Measurements from ENCODE around the gene HSDL2. TPM values are rescaled to one million over a fixed set of nuclear protein-coding genes. Genes with fewer than 3 reads are reported as not detected.

The HSDL2 gene
- polyA plus RNA-seq, 3 donors = 6.4 to 34.8 (median 26.9) TPM

DNA sequence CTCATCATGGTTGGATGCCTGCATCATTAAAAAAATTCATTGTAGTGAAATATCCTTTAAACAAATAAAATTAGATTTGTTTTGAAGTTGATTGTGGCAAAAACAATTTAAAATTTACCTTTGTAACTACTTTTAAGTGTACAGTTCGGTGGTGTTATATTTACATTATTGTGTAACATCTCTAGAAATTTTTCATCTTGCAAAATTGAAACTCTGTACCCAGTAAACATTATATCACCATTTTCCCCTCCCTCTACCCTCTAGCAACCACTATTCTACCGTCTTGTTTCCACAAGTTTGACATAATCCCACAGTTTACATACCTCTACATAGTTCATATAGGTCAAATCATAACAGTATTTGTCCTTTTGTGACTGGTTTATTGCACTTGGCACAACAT lies 104.7 kb downstream of the HSDL2 start:
- no peaks in the 10 kb centered on the region for H3K9me3 ChIP-seq (replicated peaks in 1 of 2; ENCODE audit: control insufficient read depth in 1 of 2, insufficient read depth in 1 of 2, low read length in 2 of 2)

DNA sequence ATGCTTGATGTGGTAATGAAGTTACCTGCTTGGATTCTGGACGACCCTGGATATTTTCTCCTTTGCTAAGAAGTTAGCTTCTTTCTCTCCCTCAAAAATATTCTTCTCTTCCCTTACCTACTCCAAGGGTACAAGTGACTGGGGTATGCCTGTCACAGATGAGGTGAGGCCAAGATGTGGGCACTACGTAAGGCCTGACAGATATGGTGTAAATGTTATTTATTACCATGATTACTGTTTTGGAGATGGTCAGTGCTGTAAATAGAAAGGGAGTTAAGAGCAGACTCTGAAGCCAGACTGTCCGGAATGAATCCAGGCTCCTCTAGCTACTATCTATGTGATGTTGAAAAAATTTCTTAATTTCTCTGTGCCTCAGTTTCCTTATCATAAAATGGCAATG lies 105.7 kb downstream of the HSDL2 start:
- H3K36me3 Mint-ChIP-seq = peaks cover 4% of the 10 kb centered on the region in 2 donors
- no peaks in the 10 kb centered on the region for H3K9me3 ChIP-seq (replicated peaks in 1 of 2; ENCODE audit: control insufficient read depth in 1 of 2, insufficient read depth in 1 of 2, low read length in 2 of 2)
- H3K4me3 ChIP-seq (replicated peaks in 1 of 3; ENCODE audit: low read depth in 2 of 3, low read length in 3 of 3) = no peak overlapping the region
- peaks cover 33% of the 10 kb centered on the region for H3K79me2 ChIP-seq (ENCODE audit: insufficient read depth, low read length)
- no peak overlapping the region for H3K27ac ChIP-seq (ENCODE audit: low read depth in 1 of 2, low read length in 2 of 2)
- H3K4me1 Mint-ChIP-seq = peaks cover 29% of the 10 kb centered on the region
- H3K4me2 ChIP-seq (replicated peaks; ENCODE audit: extremely low read depth, low read length, poor library complexity, severe bottlenecking) = no peak overlapping the region
- peaks cover 11 to 17% of the 10 kb centered on the region in 2 donors for H3K4me1 ChIP-seq (ENCODE audit: control insufficient read depth in 1 of 2, insufficient read depth in 2 of 2, low read length in 2 of 2)
- TF ChIP-seq, protein P1, sequence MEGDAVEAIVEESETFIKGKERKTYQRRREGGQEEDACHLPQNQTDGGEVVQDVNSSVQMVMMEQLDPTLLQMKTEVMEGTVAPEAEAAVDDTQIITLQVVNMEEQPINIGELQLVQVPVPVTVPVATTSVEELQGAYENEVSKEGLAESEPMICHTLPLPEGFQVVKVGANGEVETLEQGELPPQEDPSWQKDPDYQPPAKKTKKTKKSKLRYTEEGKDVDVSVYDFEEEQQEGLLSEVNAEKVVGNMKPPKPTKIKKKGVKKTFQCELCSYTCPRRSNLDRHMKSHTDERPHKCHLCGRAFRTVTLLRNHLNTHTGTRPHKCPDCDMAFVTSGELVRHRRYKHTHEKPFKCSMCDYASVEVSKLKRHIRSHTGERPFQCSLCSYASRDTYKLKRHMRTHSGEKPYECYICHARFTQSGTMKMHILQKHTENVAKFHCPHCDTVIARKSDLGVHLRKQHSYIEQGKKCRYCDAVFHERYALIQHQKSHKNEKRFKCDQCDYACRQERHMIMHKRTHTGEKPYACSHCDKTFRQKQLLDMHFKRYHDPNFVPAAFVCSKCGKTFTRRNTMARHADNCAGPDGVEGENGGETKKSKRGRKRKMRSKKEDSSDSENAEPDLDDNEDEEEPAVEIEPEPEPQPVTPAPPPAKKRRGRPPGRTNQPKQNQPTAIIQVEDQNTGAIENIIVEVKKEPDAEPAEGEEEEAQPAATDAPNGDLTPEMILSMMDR (IDR thresholded peaks at IDR 0.05) = no peak
- H3K27me3 ChIP-seq (ENCODE audit: control insufficient read depth in 2 of 2, insufficient read depth in 2 of 2, low read length in 2 of 2) = no peaks in the 10 kb centered on the region
- no peak overlapping the region for H3K27ac Mint-ChIP-seq
- no peak overlapping the region for H2AFZ ChIP-seq (ENCODE audit: insufficient read depth, low read depth, low read length, poor library complexity, severe bottlenecking)
- 100% methylated on average over 1 of the region's 3 CpGs for WGBS (ENCODE audit: insufficient coverage)
- no peaks in the 10 kb centered on the region for H4K20me1 ChIP-seq (ENCODE audit: insufficient read depth, low read length)
- no peak overlapping the region for H3K9ac ChIP-seq (ENCODE audit: insufficient read depth, low read length, poor library complexity, severe bottlenecking)
- DNase-seq = no peak
- intact Hi-C loops (cut with micrococcal nuclease) = no loop called here
- peaks cover 0 to 2% (median 0%) of the 10 kb centered on the region in 7 donors for H3K9me3 Mint-ChIP-seq
- H3K4me3 Mint-ChIP-seq = peak overlapping the region; percentile 7 to 94
- H3K36me3 ChIP-seq (replicated peaks in 1 of 2; ENCODE audit: control insufficient read depth in 1 of 2, insufficient read depth in 2 of 2, low read length in 2 of 2) = no peaks in the 10 kb centered on the region
- H3K27me3 Mint-ChIP-seq (ENCODE audit: low read depth in 3 of 3) = peaks cover 4 to 12% (median 5%) of the 10 kb centered on the region in 3 donors

More for the DNA sequence above, 104.7 kb downstream of the HSDL2 start:
- Mint-ChIP-seq H3K4me3 (no peak overlapping the region), H3K36me3 (peaks cover 2 to 4% of the 10 kb centered on the region in 2 donors), H3K4me1 (peaks cover 26% of the 10 kb centered on the region), H3K9me3 (peaks cover 0 to 2% (median 0%) of the 10 kb centered on the region in 7 donors), H3K27ac (no peak overlapping the region), H3K27me3 (ENCODE audit: low read depth in 3 of 3) (peaks cover 4 to 12% (median 5%) of the 10 kb centered on the region in 3 donors)
- Histone ChIP-seq H3K27ac (ENCODE audit: low read depth in 1 of 2, low read length in 2 of 2) (no peak overlapping the region), H3K4me3 (replicated peaks in 1 of 3; ENCODE audit: low read depth in 2 of 3, low read length in 3 of 3) (no peak overlapping the region), H3K9ac (ENCODE audit: insufficient read depth, low read length, poor library complexity, severe bottlenecking) (no peak overlapping the region), H3K4me1 (ENCODE audit: control insufficient read depth in 1 of 2, insufficient read depth in 2 of 2, low read length in 2 of 2) (peaks cover 11 to 17% of the 10 kb centered on the region in 2 donors), H3K27me3 (ENCODE audit: control insufficient read depth in 2 of 2, insufficient read depth in 2 of 2, low read length in 2 of 2) (no peaks in the 10 kb centered on the region), H4K20me1 (ENCODE audit: insufficient read depth, low read length) (no peaks in the 10 kb centered on the region), H3K79me2 (ENCODE audit: insufficient read depth, low read length) (peaks cover 24% of the 10 kb centered on the region), H3K4me2 (replicated peaks; ENCODE audit: extremely low read depth, low read length, poor library complexity, severe bottlenecking) (no peak overlapping the region), H3K36me3 (replicated peaks in 1 of 2; ENCODE audit: control insufficient read depth in 1 of 2, insufficient read depth in 2 of 2, low read length in 2 of 2) (no peaks in the 10 kb centered on the region), H2AFZ (ENCODE audit: insufficient read depth, low read depth, low read length, poor library complexity, severe bottlenecking) (no peak overlapping the region)
- WGBS (ENCODE audit: insufficient coverage) = 100% methylated on average over 1 of the region's 2 CpGs
- TF ChIP-seq, protein P1 (IDR thresholded peaks at IDR 0.05) = no peak
- intact Hi-C loops (cut with micrococcal nuclease) = no loop called here
- no peak for DNase-seq

Measured in CD14-positive monocyte (primary cell).